Neuron (in vitro differentiated cells): ENCODE measurements around the gene CFAP73.
A peak's percentile ranks its signal among the peaks of the same experiment; 100 is the strongest.

ENCODE experiments used
- H2AFZ ChIP-seq: one replicate; pipeline ENCODE4 v1.6.1; 2013; ENCODE audit warnings: low read depth, mild to moderate bottlenecking, inconsistent platforms, low read length, moderate library complexity
- H3K27me3 ChIP-seq: one replicate; pipeline ENCODE4 v1.6.1; 2013; ENCODE audit warnings: low read length; ENCODE audit not compliant: insufficient read depth
- H3K36me3 ChIP-seq: one replicate; pipeline ENCODE4 v1.6.1; 2013; ENCODE audit warnings: low read length; ENCODE audit not compliant: insufficient read depth
- H3K4me1 ChIP-seq: one replicate; pipeline ENCODE4 v1.6.1; 2013; ENCODE audit warnings: low read length; ENCODE audit not compliant: insufficient read depth
- H3K4me3 ChIP-seq: 2 replicates; pipeline ENCODE4 v1.5.1; 2013; ENCODE audit warnings: mild to moderate bottlenecking, low read length, moderate library complexity
- H3K9me3 ChIP-seq: one replicate; pipeline ENCODE4 v1.6.1; 2013; ENCODE audit warnings: low read length

The CFAP73 gene

DNA sequence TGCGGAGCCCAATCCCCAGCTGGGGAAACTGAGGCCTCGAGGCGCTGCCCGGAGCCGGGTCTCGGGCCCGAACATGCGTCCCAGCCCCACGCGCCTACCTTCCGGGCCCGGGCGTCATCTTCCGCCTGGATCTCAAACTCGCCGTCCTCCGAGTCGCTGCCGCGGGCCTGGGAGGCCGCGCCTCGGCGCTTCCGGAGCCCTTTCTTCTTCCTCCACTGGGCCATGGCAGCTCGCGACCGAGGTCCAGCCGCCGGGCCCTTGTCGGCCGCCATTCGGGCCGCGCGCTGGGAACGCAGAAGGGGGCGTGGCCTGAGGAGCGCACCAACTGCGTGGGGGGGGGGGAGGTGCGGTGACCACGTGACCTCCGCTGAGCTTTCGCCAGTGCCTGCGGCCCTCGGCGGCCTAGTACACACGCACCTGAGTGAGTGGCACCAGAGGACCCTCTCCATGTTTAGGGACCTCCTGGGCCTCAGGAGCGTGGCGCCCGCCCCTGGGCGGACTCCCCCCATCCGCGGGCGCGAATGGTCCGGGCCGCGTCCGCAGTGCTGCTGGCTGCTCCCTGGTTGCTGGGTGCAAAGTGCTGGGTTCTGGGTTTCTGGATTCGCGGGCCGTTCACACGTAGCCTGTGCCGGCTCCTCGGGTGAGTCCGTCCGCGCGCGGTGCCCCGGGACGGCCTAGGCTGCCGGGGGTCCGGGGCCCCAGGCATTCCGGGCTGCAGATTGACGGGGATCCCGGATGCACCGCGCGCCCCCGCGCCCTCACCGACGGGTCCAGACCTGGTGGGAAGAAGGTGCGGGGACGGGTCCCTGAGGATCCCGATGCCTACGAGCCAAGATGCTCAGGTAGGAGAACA, 35.9 kb downstream of the CFAP73 start, which contains the start of the genes DDX54 and RITA1:
TSS of gene DDX54 (minus strand) at position 299 of the 853 bp plus-strand sequence. CDS start at position 272, 27 bp downstream.
TSS of gene RITA1 (plus strand) at position 542 of the 853 bp plus-strand sequence. CDS start 1,026 bp downstream, outside the sequence.
- H3K9me3 ChIP-seq: no peaks in the 10 kb centered on the region
- H3K27me3 ChIP-seq: no peaks in the 10 kb centered on the region
- peak within 1 kb of the TSS; percentile 86 for H2AFZ ChIP-seq
- peaks cover 23% of the 10 kb centered on the region for H3K36me3 ChIP-seq
- H3K4me1 ChIP-seq: peaks cover 15% of the 10 kb centered on the region
- peak within 1 kb of the TSS; percentile 85 for H3K4me3 ChIP-seq

DNA sequence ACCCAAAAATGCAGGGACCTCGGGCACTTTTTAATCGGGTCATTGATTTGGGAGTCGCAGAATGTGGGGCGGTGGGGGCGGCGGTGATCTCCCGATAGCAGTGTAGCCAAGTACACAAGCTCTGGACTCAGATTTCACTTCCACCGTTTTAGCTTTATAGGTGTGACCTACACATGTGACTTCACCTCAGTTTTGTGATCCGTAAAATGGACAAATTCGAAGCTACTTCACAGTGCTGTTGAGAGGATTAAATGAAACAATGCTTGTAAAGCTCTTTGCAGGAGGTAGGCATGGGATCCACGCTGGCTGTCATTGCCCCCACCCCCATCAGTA, 36.5 kb downstream of the CFAP73 start:
- peak overlapping the region; percentile 86 for H2AFZ ChIP-seq
- H3K4me3 ChIP-seq: peak overlapping the region; percentile 85
- H3K27me3 ChIP-seq: no peaks in the 10 kb centered on the region
- H3K9me3 ChIP-seq: no peaks in the 10 kb centered on the region
- peaks cover 15% of the 10 kb centered on the region for H3K4me1 ChIP-seq
- peaks cover 20% of the 10 kb centered on the region for H3K36me3 ChIP-seq

DNA sequence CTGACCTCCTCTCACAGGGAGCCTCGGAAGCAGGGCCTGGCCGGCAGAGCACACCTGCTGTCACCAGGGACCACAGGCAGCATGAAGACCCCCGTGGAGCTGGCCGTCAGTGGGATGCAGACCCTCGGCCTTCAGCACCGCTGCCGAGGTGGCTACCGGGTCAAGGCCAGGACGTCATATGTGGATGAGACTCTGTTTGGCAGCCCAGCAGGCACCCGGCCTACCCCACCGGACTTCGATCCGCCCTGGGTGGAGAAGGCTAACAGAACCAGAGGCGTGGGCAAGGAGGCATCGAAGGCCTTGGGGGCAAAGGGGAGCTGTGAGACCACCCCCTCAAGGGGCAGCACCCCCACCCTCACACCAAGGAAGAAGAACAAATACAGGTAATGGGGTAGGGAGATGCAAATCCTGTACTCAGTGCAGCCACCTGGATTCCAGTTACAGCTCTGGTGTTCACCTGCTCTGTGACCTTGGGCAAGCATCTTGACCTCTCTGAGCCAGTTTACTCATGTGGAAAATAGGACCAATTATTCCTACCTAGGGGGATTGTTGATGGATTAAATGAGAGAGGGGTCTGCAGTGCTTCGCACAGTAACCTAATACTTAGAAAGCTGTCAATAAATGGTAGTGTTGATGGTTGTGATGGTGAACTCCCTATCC, 37.3 kb downstream of the CFAP73 start:
- Histone ChIP-seq H3K4me3 (peak overlapping the region; percentile 85), H3K4me1 (peaks cover 15% of the 10 kb centered on the region), H3K27me3 (no peaks in the 10 kb centered on the region), H2AFZ (no peak overlapping the region), H3K36me3 (peaks cover 26% of the 10 kb centered on the region), H3K9me3 (no peaks in the 10 kb centered on the region)

DNA sequence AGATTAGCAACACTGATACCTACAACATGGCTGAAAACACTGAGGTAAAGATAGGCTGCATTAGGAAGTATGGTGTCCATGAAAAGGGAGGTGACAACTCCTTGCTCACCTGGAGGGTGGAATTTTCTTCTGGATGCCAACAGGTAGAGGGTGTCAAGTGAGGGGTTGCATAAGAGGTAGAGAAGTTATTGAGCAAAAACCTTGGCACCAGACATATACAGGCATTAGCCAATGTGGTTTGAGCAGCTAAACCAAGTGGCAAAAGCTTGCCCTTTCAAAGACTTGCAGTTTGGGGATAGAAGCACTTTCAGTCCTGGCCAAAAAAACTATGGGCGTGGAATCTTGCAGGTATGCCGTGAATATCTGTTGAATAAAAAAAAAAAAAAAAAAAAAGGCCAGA, 39.8 kb downstream of the CFAP73 start:
- H3K4me1 ChIP-seq: peaks cover 16% of the 10 kb centered on the region
- H3K4me3 ChIP-seq: no peak overlapping the region
- no peaks in the 10 kb centered on the region for H3K9me3 ChIP-seq
- no peak overlapping the region for H2AFZ ChIP-seq
- peaks cover 20% of the 10 kb centered on the region for H3K36me3 ChIP-seq
- H3K27me3 ChIP-seq: no peaks in the 10 kb centered on the region

DNA sequence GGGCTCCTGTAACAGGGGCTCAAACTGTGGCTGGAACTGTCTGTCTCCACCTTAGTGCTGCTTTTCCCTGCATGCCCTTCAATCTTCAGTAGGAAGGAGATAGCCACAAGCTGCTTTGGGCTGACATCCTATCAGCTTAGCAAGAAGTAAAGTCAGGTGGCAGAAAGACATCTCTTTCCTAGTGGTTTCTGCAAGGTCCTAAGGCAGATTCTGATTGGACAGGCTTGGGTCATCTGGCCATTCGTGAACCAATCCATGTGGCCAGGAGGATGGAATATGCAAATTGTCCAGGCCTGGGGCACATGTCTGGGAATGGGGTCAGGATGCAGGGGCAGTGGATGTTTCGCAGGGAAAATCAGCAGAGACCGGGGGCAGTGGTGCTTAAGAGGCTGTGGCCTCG, 41.2 kb downstream of the CFAP73 start:
- H2AFZ ChIP-seq: no peak overlapping the region
- no peaks in the 10 kb centered on the region for H3K27me3 ChIP-seq
- H3K36me3 ChIP-seq: peaks cover 20% of the 10 kb centered on the region
- H3K4me3 ChIP-seq: no peak overlapping the region
- H3K4me1 ChIP-seq: peaks cover 15% of the 10 kb centered on the region
- no peaks in the 10 kb centered on the region for H3K9me3 ChIP-seq

DNA sequence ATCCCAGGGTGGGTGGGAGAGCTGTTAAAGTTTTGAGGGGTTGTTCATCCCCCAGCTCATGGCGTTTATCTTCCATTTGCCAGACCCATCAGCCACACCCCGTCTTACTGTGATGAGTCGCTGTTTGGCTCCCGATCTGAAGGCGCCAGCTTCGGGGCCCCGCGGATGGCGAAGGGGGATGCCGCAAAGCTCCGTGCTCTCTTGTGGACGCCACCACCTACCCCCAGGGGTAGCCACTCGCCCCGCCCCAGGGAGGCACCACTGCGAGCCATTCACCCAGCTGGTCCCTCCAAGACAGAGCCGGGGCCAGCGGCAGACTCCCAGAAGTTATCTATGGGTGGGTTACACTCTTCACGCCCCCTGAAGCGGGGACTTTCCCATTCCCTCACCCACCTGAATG, 41.7 kb downstream of the CFAP73 start:
- no peak overlapping the region for H2AFZ ChIP-seq
- no peaks in the 10 kb centered on the region for H3K27me3 ChIP-seq
- H3K4me3 ChIP-seq: no peak overlapping the region
- H3K9me3 ChIP-seq: no peaks in the 10 kb centered on the region
- H3K36me3 ChIP-seq: peaks cover 20% of the 10 kb centered on the region
- peaks cover 11% of the 10 kb centered on the region for H3K4me1 ChIP-seq

DNA sequence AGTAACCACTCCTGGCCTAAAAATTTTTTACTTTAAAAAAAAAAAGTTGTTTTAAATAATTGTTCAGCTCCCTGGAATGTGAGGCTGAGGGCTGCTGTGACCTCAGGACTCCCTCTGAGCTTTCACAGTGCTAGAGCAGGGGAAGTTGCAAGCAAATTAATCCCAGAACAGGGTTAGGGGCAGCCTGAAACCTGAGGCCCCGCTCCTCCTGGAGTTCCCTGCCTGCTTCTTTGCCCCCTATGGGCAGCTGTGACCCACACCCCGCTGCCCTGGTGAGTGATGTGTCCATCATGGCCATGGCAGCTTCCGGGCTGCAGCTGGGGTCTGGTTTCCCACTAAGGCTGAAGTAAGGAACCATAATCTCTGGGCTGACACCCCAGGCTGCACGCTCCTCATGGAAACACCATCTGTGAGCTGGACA, 45.5 kb downstream of the CFAP73 start:
- peaks cover 13% of the 10 kb centered on the region for H3K36me3 ChIP-seq
- no peaks in the 10 kb centered on the region for H3K27me3 ChIP-seq
- no peak overlapping the region for H3K4me3 ChIP-seq
- H3K4me1 ChIP-seq: peaks cover 4% of the 10 kb centered on the region
- no peaks in the 10 kb centered on the region for H3K9me3 ChIP-seq
- no peak overlapping the region for H2AFZ ChIP-seq

DNA sequence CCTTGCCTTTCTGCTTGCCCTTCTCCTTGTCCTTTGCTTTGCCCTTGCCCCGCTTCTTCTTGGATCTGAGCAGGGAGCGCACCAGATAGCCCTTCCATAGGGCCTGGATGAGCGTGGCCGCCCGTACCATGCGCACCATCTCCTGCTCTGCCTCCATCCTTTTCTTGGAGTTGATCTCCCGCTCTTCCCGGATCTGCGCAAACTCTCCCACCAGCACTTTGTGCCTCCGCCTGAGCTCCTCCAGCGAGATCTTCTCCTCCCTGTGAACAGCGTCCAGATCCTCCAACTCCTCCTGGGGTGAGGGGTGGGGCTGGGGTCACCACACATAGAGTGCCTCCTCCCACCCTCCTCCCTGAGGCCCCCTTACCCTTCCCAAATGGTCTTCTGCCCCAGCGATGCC, 46.1 kb downstream of the CFAP73 start:
- peaks cover 4% of the 10 kb centered on the region for H3K4me1 ChIP-seq
- H2AFZ ChIP-seq: no peak overlapping the region
- H3K36me3 ChIP-seq: peaks cover 13% of the 10 kb centered on the region
- H3K27me3 ChIP-seq: no peaks in the 10 kb centered on the region
- no peak overlapping the region for H3K4me3 ChIP-seq
- H3K9me3 ChIP-seq: no peaks in the 10 kb centered on the region

DNA sequence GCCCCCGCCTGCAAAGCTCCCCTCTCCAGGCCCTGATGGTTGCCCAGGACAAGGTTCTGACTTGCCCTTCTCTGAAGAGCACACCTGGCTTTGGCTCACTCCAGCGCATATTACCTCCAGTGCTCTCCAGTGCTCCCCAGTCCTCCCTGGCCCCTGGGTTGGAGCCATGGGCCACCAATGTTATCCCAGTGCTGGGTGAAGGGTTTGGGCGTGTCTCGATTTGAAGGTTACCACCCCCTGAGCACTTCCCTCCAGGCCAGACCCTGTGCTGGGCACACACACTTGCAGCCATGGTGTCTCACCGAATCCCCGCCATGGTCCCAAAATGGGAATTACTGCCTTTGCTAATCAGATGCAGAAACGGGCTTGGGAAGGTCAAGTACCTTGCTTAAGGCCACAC, 47.1 kb downstream of the CFAP73 start:
- Histone ChIP-seq H3K9me3 (no peaks in the 10 kb centered on the region), H3K4me3 (no peak overlapping the region), H2AFZ (no peak overlapping the region), H3K4me1 (peaks cover 4% of the 10 kb centered on the region), H3K36me3 (peaks cover 5% of the 10 kb centered on the region), H3K27me3 (no peaks in the 10 kb centered on the region)

DNA sequence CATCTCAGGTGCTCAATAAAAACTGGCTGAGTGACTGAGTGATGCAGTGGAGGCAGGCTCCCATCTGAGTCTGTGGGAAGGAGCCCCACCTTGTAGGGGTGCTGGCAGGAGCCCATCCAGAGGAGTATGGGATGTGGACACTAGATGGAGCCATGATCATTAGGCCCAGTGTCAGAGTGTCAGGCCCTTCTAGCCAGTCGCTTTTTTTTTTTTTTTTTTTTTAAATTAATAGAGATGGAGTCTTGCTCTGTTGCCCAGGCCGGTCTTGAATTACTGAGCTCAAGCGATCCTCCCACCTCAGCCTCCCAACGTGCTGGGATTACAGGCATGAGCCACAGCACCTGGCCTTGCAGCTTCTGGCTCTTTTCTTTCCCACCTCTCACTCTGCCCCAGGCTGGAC, 47.5 kb downstream of the CFAP73 start:
- H3K27me3 ChIP-seq: no peaks in the 10 kb centered on the region
- no peak overlapping the region for H2AFZ ChIP-seq
- H3K9me3 ChIP-seq: no peaks in the 10 kb centered on the region
- H3K36me3 ChIP-seq: peaks cover 1% of the 10 kb centered on the region
- no peak overlapping the region for H3K4me3 ChIP-seq
- H3K4me1 ChIP-seq: peaks cover 4% of the 10 kb centered on the region

DNA sequence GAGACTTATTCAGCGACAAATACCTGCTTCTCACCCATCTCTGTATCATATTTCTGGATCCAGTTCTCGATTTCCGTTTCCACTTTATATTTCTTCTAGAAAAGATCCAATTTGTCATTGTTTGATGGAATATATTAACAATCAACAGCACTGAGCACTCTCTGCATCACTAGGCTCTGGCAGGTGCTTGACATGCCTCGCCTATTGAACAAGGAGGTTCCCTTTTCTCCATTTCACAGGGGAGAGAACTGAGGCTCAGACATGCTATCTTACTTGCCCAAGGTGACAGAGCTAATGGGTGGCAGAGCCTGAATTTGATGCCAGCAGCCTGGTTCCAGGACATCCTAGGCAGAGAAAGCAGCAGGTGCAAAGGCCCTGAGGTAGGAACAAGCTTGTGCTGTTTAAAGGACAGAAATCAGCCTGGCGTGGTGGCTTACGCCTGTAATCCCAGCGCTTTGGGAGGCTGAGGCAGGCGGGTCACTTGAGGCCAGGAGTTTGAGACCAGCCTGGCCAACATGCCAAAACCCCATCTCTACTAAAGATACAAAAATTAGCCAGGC, 48.1 kb downstream of the CFAP73 start:
- Histone ChIP-seq H3K27me3 (no peaks in the 10 kb centered on the region), H3K9me3 (no peaks in the 10 kb centered on the region), H2AFZ (no peak overlapping the region), H3K4me1 (no peaks in the 10 kb centered on the region), H3K36me3 (no peaks in the 10 kb centered on the region), H3K4me3 (no peak overlapping the region)

DNA sequence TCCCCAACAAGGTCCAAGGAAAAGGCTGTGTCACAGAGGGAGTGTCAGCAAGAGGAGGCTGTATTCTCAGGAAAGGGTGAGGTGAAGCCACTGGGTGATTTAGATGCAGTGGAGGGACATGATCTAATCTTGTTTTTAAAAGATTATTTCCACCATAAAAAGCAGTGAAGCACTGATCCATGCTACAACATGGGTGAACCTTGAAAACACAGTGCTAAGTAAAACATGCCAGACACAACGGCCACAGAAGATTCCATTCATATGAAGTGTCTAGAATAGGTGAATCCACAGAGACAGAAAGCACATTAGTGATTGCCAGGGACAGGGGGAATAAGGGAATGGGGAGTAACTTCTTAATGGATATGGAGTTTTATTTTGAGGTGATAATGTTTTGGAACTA, 48.8 kb downstream of the CFAP73 start:
- no peaks in the 10 kb centered on the region for H3K36me3 ChIP-seq
- H3K4me3 ChIP-seq: no peak overlapping the region
- H3K4me1 ChIP-seq: no peaks in the 10 kb centered on the region
- H3K27me3 ChIP-seq: no peaks in the 10 kb centered on the region
- H2AFZ ChIP-seq: no peak overlapping the region
- H3K9me3 ChIP-seq: no peaks in the 10 kb centered on the region
